Measurements from ENCODE around the gene TPCN1.

- no peak for TF ChIP-seq CTCF (conservative IDR thresholded peaks at IDR 0.05; ENCODE audit: low read depth, low read length)
- no peak for TF ChIP-seq EZH2phosphoT487 (IDR thresholded peaks at IDR 0.05; ENCODE audit: borderline replicate concordance, low read length)
- no peak for TF ChIP-seq EZH2 (IDR thresholded peaks at IDR 0.05; ENCODE audit: low read length, unreplicated experiment)
These were observed 71.8 kb downstream of the TPCN1 start for GRCh38 chr12:113293100-113293499.

Measured in PC-3 (cell line).